K562 (cell line): ENCODE data around the gene PPARD. TPM values are rescaled to one million over a fixed set of nuclear protein-coding genes. Genes with fewer than 3 reads are reported as not detected.
A peak's percentile ranks its signal among the peaks of the same experiment; 100 is the strongest.

Source experiments
- CEBPB ChIP-seq: fragments of 450-650 bp; IDR thresholded peaks from 2 replicates; pipeline ENCODE4 v1.6.1; 2016; ENCODE audit warnings: missing genetic modification characterization, missing compliant biosample characterization
- DNMT1 ChIP-seq: fragments of 450-650 bp; IDR thresholded peaks from 2 replicates; pipeline ENCODE4 v1.6.1; 2016; ENCODE audit warnings: antibody characterized with exemption, mild to moderate bottlenecking
- E2F4 ChIP-seq: sonication (generic); formaldehyde crosslinking; IDR thresholded peaks from 2 replicates; pipeline ENCODE4 v1.8.0; 2022; ENCODE audit warnings: mild to moderate bottlenecking, low read depth, missing genetic modification reagents
- ERF ChIP-seq: fragments of 450-650 bp; formaldehyde crosslinking; IDR thresholded peaks from 2 replicates; pipeline ENCODE4 v1.4.0; 2020; ENCODE audit warnings: mild to moderate bottlenecking, mixed read lengths
- FOS ChIP-seq: IDR thresholded peaks from 3 replicates; pipeline ENCODE4 v1.6.1; 2011; ENCODE audit not compliant: insufficient read length; ENCODE audit errors: extremely low read depth
- FOXA3 ChIP-seq, 2 experiments: fragments of 450-650 bp in 1 of 2; sonication (generic) in 1 of 2; formaldehyde crosslinking; IDR thresholded peaks in 1 of 2; conservative IDR thresholded peaks in 1 of 2; 2 replicates each; pipeline versions ENCODE4 v1.4.0 to v1.8.0; 2020 to 2022; ENCODE audit warnings: mild to moderate bottlenecking in 2 of 2, missing genetic modification reagents in 1 of 2
- HDAC6 ChIP-seq: IDR thresholded peaks from 2 replicates; pipeline ENCODE4 v1.6.1; 2012; ENCODE audit warnings: low read depth, mild to moderate bottlenecking, control low read depth, inconsistent platforms, low read length, moderate library complexity
- HNRNPK ChIP-seq: fragments of 200-400 bp; formaldehyde crosslinking; IDR thresholded peaks from one replicate; pipeline ENCODE4 v1.6.1; 2018; ENCODE audit warnings: mild to moderate bottlenecking, low read depth, low read length; ENCODE audit not compliant: poor library complexity, severe bottlenecking
- MLX ChIP-seq, 2 experiments: fragments of 450-650 bp in 1 of 2; sonication (generic) in 1 of 2; formaldehyde crosslinking; conservative IDR thresholded peaks; 2 replicates each; pipeline versions ENCODE4 v1.4.0 to v1.8.1; 2020 to 2022; ENCODE audit warnings: mild to moderate bottlenecking in 1 of 2, missing genetic modification reagents in 1 of 2
- NBN ChIP-seq: fragments of 450-650 bp; IDR thresholded peaks from 2 replicates; pipeline ENCODE4 v1.6.1; 2016; ENCODE audit warnings: low read depth, mild to moderate bottlenecking
- NEUROD1 ChIP-seq: fragments of 150-350 bp; IDR thresholded peaks from 2 replicates; pipeline ENCODE4 v1.6.1; 2014; ENCODE audit warnings: borderline replicate concordance, low read length, low read depth; ENCODE audit not compliant: partially characterized antibody
- NFXL1 ChIP-seq: fragments of 450-650 bp; formaldehyde crosslinking; IDR thresholded peaks from 2 replicates; pipeline ENCODE4 v1.4.0; 2021; ENCODE audit warnings: mild to moderate bottlenecking
- OTX1 ChIP-seq: fragments of 450-650 bp; formaldehyde crosslinking; IDR thresholded peaks from 2 replicates; pipeline ENCODE4 v1.4.0; 2022; ENCODE audit warnings: mild to moderate bottlenecking
- RB1 ChIP-seq: fragments of 450-650 bp; IDR thresholded peaks from 2 replicates; pipeline ENCODE4 v1.6.1; 2017; ENCODE audit warnings: low read depth, mild to moderate bottlenecking
- RBM25 ChIP-seq: fragments of 200-400 bp; formaldehyde crosslinking; IDR thresholded peaks from 2 replicates; pipeline ENCODE4 v1.6.1; 2018; ENCODE audit warnings: low read length, low read depth, moderate library complexity; ENCODE audit not compliant: severe bottlenecking
- TBP ChIP-seq: optimal IDR thresholded peaks from 2 replicates; pipeline ENCODE3; 2011; ENCODE audit warnings: low read depth, low read length, improper control_type of control experiment
- UBTF ChIP-seq, 2 experiments: IDR thresholded peaks; 2 replicates each; pipeline ENCODE4 v1.6.1; 2012; ENCODE audit warnings: improper control_type of control experiment in 2 of 2, low read depth in 2 of 2, low read length in 2 of 2, borderline replicate concordance in 1 of 2
- ZC3H8 ChIP-seq: fragments of 450-650 bp; IDR thresholded peaks from 2 replicates; pipeline ENCODE4 v1.6.1; 2017
- ZFP36 ChIP-seq: fragments of 150-350 bp; IDR thresholded peaks from 2 replicates; pipeline ENCODE4 v1.6.1; 2018; ENCODE audit warnings: low read length, low read depth; ENCODE audit not compliant: partially characterized antibody
- ZNF175 ChIP-seq: fragments of 200-800 bp; sonication (Bioruptor generic); IDR thresholded peaks from 2 replicates; pipeline ENCODE4 v1.6.1; 2016; ENCODE audit warnings: low read depth, mild to moderate bottlenecking, missing genetic modification characterization, missing compliant biosample characterization
- ZNF316 ChIP-seq: fragments of 450-650 bp; IDR thresholded peaks from 2 replicates; pipeline ENCODE4 v1.6.1; 2016
- ZNF324 ChIP-seq: fragments of 250-450 bp; sonication (Bioruptor Pico); IDR thresholded peaks from 2 replicates; pipeline ENCODE4 v1.4.0; 2020; ENCODE audit warnings: mild to moderate bottlenecking
- ZNF639 ChIP-seq, 2 experiments: fragments of 200-800 bp in 1 of 2; sonication (Bioruptor generic) in 1 of 2; sonication (generic) in 1 of 2; formaldehyde crosslinking in 1 of 2; IDR thresholded peaks in 1 of 2; conservative IDR thresholded peaks in 1 of 2; 2 replicates each; pipeline versions ENCODE4 v1.5.0 to v1.6.1; 2016 to 2020; ENCODE audit warnings: missing compliant biosample characterization in 1 of 2, missing genetic modification characterization in 1 of 2, missing genetic modification reagents in 1 of 2
- ZNF766 ChIP-seq: fragments of 200-800 bp; sonication (Bioruptor generic); conservative IDR thresholded peaks from 2 replicates; pipeline ENCODE4 v1.6.1; 2016; ENCODE audit warnings: missing genetic modification characterization, missing compliant biosample characterization
- polyA plus RNA-seq, 8 experiments: library from polyadenylated mRNA; depleted of rRNA in 4 of 8; stranded (reverse) in 5 of 8; unstranded in 3 of 8; fragments of >200 nt; fragmentation: Nextera tagmentation in 2 of 8; fragmentation: Illumina TruSeq in 1 of 8; extraction: Ambion mirVana in 2 of 8; extraction: Trizol in 1 of 8; gene quantifications; 2 replicates each; pipeline versions ENCODE4 v1.2.1 to v1.2.3, GENCODE V29; 2011 to 2014; ENCODE audit warnings: inconsistent platforms in 1 of 8, missing spikeins in 1 of 8
- total RNA-seq, 7 experiments: library from RNA; depleted of rRNA in 6 of 7; stranded (reverse); fragments of >200 nt in 6 of 7; fragmentation: Illumina TruSeq in 2 of 7; extraction: Trizol in 2 of 7; gene quantifications; 2 replicates each; pipeline versions ENCODE4 v1.2.1 to v1.2.3, GENCODE V29; 2011 to 2021; ENCODE audit warnings: low replicate concordance in 1 of 7

The PPARD gene
- total and polyA plus RNA-seq, 9 of the 15 experiments (the other 6 are each of a cell fraction or from before 2014, with no cell fraction given), result 0.14 to 13.2 (median 3.8) TPM

GRCh38 chr6:35363293-35363750 lies 21.0 kb downstream of the PPARD start (continued):
- 0 out of 4 replicates have a peak, but pooled peaks of 1 of the 2 experiments have one; percentile 13 for TF ChIP-seq ZNF639 (CRISPR knock-in tag; conservative IDR thresholded peaks at IDR 0.05 in 1 of 2, IDR thresholded peaks at IDR 0.05 in 1 of 2)
- TF ChIP-seq ZNF766 (CRISPR knock-in tag), result 0 out of 2 replicates have a peak, but pooled peaks have one; percentile 8
- peak; percentile 66; the same call in 1 of the 2 replicates for TF ChIP-seq NBN
- no peak for TF ChIP-seq RBM25
- no peak for TF ChIP-seq ERF (CRISPR knock-in tag)
- no peak for TF ChIP-seq RB1
- TF ChIP-seq ZNF175 (CRISPR knock-in tag), result peak; percentile 83; the same call in 1 of the 2 replicates
- no peak for TF ChIP-seq HNRNPK
- TF ChIP-seq MLX (CRISPR knock-in tag; conservative IDR thresholded peaks at IDR 0.05), result no peak
- TF ChIP-seq ZC3H8, result no peak
- no peak for TF ChIP-seq ZNF324 (CRISPR knock-in tag)
- TF ChIP-seq FOXA3 (CRISPR knock-in tag; conservative IDR thresholded peaks at IDR 0.05 in 1 of 2, IDR thresholded peaks at IDR 0.05 in 1 of 2), result no peak
- no peak for TF ChIP-seq E2F4
- TF ChIP-seq HDAC6, result no peak
- TF ChIP-seq ZNF316, result no peak
- peak; percentile 90 for TF ChIP-seq CEBPB (tag)
- peak; percentile 52; the same call in 1 of the 2 replicates for TF ChIP-seq OTX1 (CRISPR knock-in tag)
- peak; percentile 71 for TF ChIP-seq TBP
- TF ChIP-seq DNMT1, result no peak
- TF ChIP-seq NEUROD1, result peak; percentile 89
- TF ChIP-seq UBTF (IDR thresholded peaks at IDR 0.05; ENCODE audit: borderline replicate concordance in 1 of 2, low read depth in 2 of 2, low read length in 2 of 2), result peak in 1 of 2 experiments; percentile 81; a peak in 2 of 4 replicates
- TF ChIP-seq ZFP36, result no peak
- peak; percentile 67 for TF ChIP-seq FOS
- no peak for TF ChIP-seq NFXL1
